Parathyroid adenoma (tissue), 2 donors: Measurements from ENCODE around the gene SLC16A11.

Experiments used
- H2AFZ ChIP-seq: fragments of 300-600 bp; sonication (generic); one replicate; pipeline ENCODE4 v1.7.0; 2017; ENCODE audit warnings: antibody characterized with exemption, mild to moderate bottlenecking
- H3K27ac ChIP-seq: fragments of 300-600 bp; sonication (generic); one replicate; pipeline ENCODE4 v1.7.0; 2017
- H3K27me3 ChIP-seq: fragments of 300-600 bp; sonication (generic); one replicate; pipeline ENCODE4 v1.7.0; 2017; ENCODE audit warnings: low read length; ENCODE audit not compliant: control insufficient read depth, insufficient read depth
- H3K36me3 ChIP-seq: fragments of 300-600 bp; sonication (generic); one replicate; pipeline ENCODE4 v1.7.0; 2017; ENCODE audit warnings: low read length; ENCODE audit not compliant: control insufficient read depth, insufficient read depth
- H3K4me1 ChIP-seq: fragments of 300-600 bp; sonication (generic); one replicate; pipeline ENCODE4 v1.7.0; 2017; ENCODE audit warnings: control low read depth
- H3K4me2 ChIP-seq: fragments of 300-600 bp; sonication (generic); one replicate; pipeline ENCODE4 v1.7.0; 2017; ENCODE audit warnings: low read length
- H3K4me3 ChIP-seq: fragments of 300-600 bp; sonication (generic); one replicate; pipeline ENCODE4 v1.7.0; 2017; ENCODE audit warnings: low read depth, low read length
- H3K79me2 ChIP-seq: fragments of 300-600 bp; sonication (generic); one replicate; pipeline ENCODE4 v1.7.0; 2017; ENCODE audit warnings: control low read depth
- H3K9ac ChIP-seq: fragments of 300-600 bp; sonication (generic); one replicate; pipeline ENCODE4 v1.7.0; 2017; ENCODE audit warnings: mild to moderate bottlenecking
- H3K9me3 ChIP-seq: fragments of 300-600 bp; sonication (generic); one replicate; pipeline ENCODE4 v1.7.0; 2017; ENCODE audit warnings: low read length; ENCODE audit not compliant: control insufficient read depth
- CTCF ChIP-seq: fragments of 300-600 bp; sonication (generic); IDR thresholded peaks from one replicate; pipeline ENCODE4 v1.7.0; 2017; ENCODE audit warnings: antibody characterized with exemption, mild to moderate bottlenecking
- donor health status: primary hyperparathyroidism.

Gene SLC16A11

GRCh38 chr17:7067198-7067597 lies 23.3 kb upstream of the SLC16A11 start:
- H3K4me2 ChIP-seq = no peak overlapping the region
- H3K79me2 ChIP-seq = no peaks in the 10 kb centered on the region
- H2AFZ ChIP-seq = no peak overlapping the region
- H3K36me3 ChIP-seq = no peaks in the 10 kb centered on the region
- no peaks in the 10 kb centered on the region for H3K9me3 ChIP-seq
- no peak overlapping the region for H3K27ac ChIP-seq
- H3K27me3 ChIP-seq = no peaks in the 10 kb centered on the region
- H3K9ac ChIP-seq = no peak overlapping the region
- no peaks in the 10 kb centered on the region for H3K4me1 ChIP-seq
- TF ChIP-seq CTCF = no peak
- H3K4me3 ChIP-seq = no peak overlapping the region

- Histone ChIP-seq H3K36me3 (no peaks in the 10 kb centered on the region), H3K9me3 (no peaks in the 10 kb centered on the region), H3K4me1 (no peaks in the 10 kb centered on the region), H3K9ac (no peak overlapping the region), H3K4me3 (no peak overlapping the region), H3K4me2 (no peak overlapping the region), H3K27me3 (no peaks in the 10 kb centered on the region), H2AFZ (no peak overlapping the region), H3K79me2 (no peaks in the 10 kb centered on the region), H3K27ac (no peak overlapping the region)
- no peak for TF ChIP-seq CTCF
These were observed 20.4 kb upstream of the SLC16A11 start for GRCh38 chr17:7064261-7064660.

DNA sequence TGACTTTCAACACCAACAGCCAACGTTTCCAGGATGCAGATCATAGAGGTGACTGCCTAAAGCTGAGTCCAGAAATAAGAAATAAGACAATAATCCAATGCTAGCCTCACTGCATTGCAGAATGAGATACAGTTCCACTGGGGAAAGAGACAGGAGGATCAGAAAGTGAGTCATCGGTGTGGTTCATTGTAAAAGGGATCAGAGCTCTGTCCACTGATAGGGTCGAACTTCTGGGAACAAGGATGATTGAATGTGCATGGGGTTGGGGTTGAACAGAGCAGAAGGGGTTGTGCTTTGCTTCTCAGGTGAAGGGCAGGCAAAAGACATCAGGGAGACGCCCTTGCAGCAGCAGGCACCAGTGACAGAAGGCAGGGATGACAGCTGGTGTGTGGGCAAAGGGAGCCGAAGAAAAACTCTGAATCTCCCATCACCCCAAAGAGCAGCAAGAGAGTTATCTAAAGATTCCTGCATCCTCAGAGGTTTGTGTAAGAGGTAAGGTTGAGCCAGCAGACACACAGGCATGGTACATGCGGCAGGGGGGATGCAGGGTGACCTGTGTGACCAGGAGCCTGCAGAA lies 19.7 kb upstream of the SLC16A11 start:
- TF ChIP-seq CTCF = no peak
- H2AFZ ChIP-seq = no peak overlapping the region
- no peaks in the 10 kb centered on the region for H3K4me1 ChIP-seq

GRCh38 chr17:7060165-7060891 lies 16.4 kb upstream of the SLC16A11 start:
- Histone ChIP-seq H3K4me2 (no peak overlapping the region), H3K27ac (no peak overlapping the region), H3K36me3 (no peaks in the 10 kb centered on the region), H3K4me1 (no peaks in the 10 kb centered on the region), H3K9me3 (no peaks in the 10 kb centered on the region), H3K27me3 (no peaks in the 10 kb centered on the region), H2AFZ (no peak overlapping the region), H3K9ac (no peak overlapping the region), H3K79me2 (no peaks in the 10 kb centered on the region), H3K4me3 (no peak overlapping the region)
- no peak for TF ChIP-seq CTCF

More for the DNA sequence above, 19.7 kb upstream of the SLC16A11 start:
- Histone ChIP-seq H3K27me3 (no peaks in the 10 kb centered on the region), H3K9ac (no peak overlapping the region), H3K9me3 (no peaks in the 10 kb centered on the region), H3K79me2 (no peaks in the 10 kb centered on the region), H3K36me3 (no peaks in the 10 kb centered on the region), H3K27ac (no peak overlapping the region), H3K4me2 (no peak overlapping the region), H3K4me3 (no peak overlapping the region)
